Kidney (tissue), 14 donors: ENCODE data around the gene PCSK2. TPM values are rescaled to one million over a fixed set of nuclear protein-coding genes. Genes with fewer than 3 reads are reported as not detected.

Experiments used
- DNase-seq, 5 donors: peaks; one replicate each; pipeline ENCODE4 v3.0.0-alpha.2; 2013 to 2020
- FAIRE-seq: peaks from 2 replicates; lab custom pipeline; 2012; peaks lifted over from hg19 to GRCh38; lab: Jason Lieb, UNC
- H3K27ac ChIP-seq, 2 donors: one replicate each; pipeline ENCODE4 v1.7.0; 2013; ENCODE audit warnings: low read depth in 2 of 2, low read length in 2 of 2, inconsistent platforms in 1 of 2
- H3K27me3 ChIP-seq: one replicate; pipeline ENCODE4 v1.7.1; 2013; ENCODE audit warnings: low read length, inconsistent platforms; ENCODE audit not compliant: control insufficient read depth, insufficient read depth
- H3K36me3 ChIP-seq, 3 donors: one replicate each; pipeline versions ENCODE4 v1.7.0 to v1.7.1; 2013; ENCODE audit warnings: low read length in 3 of 3, control low read depth in 1 of 3, inconsistent platforms in 1 of 3; ENCODE audit not compliant: insufficient read depth in 3 of 3, control insufficient read depth in 2 of 3
- H3K4me1 ChIP-seq, 3 donors: one replicate each; pipeline versions ENCODE4 v1.7.0 to v1.7.1; 2013; ENCODE audit warnings: low read length in 3 of 3, inconsistent platforms in 1 of 3, low read depth in 1 of 3; ENCODE audit not compliant: control insufficient read depth in 2 of 3, insufficient read depth in 2 of 3
- H3K4me3 ChIP-seq, 3 donors: one replicate each; pipeline versions ENCODE4 v1.7.0 to v1.8.1; 2013; ENCODE audit warnings: low read length in 3 of 3, control low read depth in 1 of 3, inconsistent platforms in 1 of 3
- H3K9ac ChIP-seq, 3 donors: one replicate each; pipeline versions ENCODE4 v1.7.0 to v1.7.1; 2013; ENCODE audit warnings: low read length in 3 of 3, control low read depth in 1 of 3, inconsistent platforms in 1 of 3
- H3K9me3 ChIP-seq, 3 donors: one replicate each; pipeline versions ENCODE4 v1.7.0 to v1.7.1; 2013; ENCODE audit warnings: low read length in 3 of 3, control low read depth in 1 of 3, inconsistent platforms in 1 of 3; ENCODE audit not compliant: control insufficient read depth in 2 of 3, insufficient read depth in 1 of 3
- intact Hi-C: fragments of 100-400 bp; cut with DNase I; formaldehyde crosslinking; loops from one replicate; pipeline ENCODE4 v1.11.1; 2022
- polyA plus RNA-seq: library from polyadenylated mRNA; stranded (reverse); fragments of 350-450 nt; fragmentation: Illumina TruSeq; extraction: RNeasy Lipid Tissue Mini Kit (QIAGEN cat#74804); gene quantifications from one replicate; pipeline ENCODE4 v1.2.3, GENCODE V29; 2014; ENCODE audit warnings: low read depth, low replicate concordance; ENCODE audit not compliant: insufficient read depth
- total RNA-seq: library from RNA; stranded (reverse); fragmentation: NEBNext Ultra II Directional; extraction: Animal tissue kit (Norgen Biotek cat#: 25700); gene quantifications from one replicate; pipeline ENCODE4 v1.2.1, GENCODE V29; 2021
- TF ChIP-seq, protein P1 (sequence below): IDR thresholded peaks from 3 replicates; pipeline ENCODE4 v1.5.1; 2012; ENCODE audit warnings: mild to moderate bottlenecking, moderate library complexity, borderline replicate concordance; ENCODE audit not compliant: insufficient read depth; ENCODE audit errors: extremely low read depth
- donor health status: control.
- donor health status: control.
- donor health status: control.
- donor health status: control.
- donor health status: control.
- donor health status: DM: yes; HTN: yes; CAD: no.
- donor health status: Normal renal cell carcinoma (clear cell type).

PCSK2 gene
- total and polyA plus RNA-seq, 2 donors from 2014 or later: 0.22 to 0.54 TPM

DNA sequence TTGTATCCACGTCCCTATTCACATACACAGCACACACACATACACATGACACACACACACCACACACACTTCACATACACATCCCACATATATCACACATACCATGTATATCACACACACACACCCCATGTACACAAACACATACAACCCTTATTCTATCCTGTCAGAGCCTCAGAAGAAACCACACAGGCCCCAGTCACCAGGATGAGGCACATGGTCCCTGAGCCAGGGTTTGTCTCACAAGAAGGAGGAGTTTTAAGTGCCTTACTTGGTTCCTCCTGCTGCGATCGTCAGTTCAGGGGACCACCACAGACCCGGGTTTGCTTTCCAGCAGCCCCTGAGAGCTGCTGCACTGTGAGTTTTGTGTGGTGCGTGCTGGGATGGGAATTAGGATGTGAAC lies 280.7 kb downstream of the PCSK2 start:
- Histone ChIP-seq H3K9ac (no peak overlapping the region), H3K4me1 (peaks cover 0 to 3% (median 0%) of the 10 kb centered on the region in 3 donors), H3K4me3 (no peak overlapping the region), H3K9me3 (no peaks in the 10 kb centered on the region), H3K27me3 (no peaks in the 10 kb centered on the region), H3K36me3 (no peaks in the 10 kb centered on the region), H3K27ac (no peak overlapping the region)
- FAIRE-seq (no peak), DNase-seq (no peak)
- intact Hi-C loops: loop anchor here (10.0 kb wide), 1 partner anchor 497 kb away; no protein-coding TSS in a partner anchor
- TF ChIP-seq, protein P1, sequence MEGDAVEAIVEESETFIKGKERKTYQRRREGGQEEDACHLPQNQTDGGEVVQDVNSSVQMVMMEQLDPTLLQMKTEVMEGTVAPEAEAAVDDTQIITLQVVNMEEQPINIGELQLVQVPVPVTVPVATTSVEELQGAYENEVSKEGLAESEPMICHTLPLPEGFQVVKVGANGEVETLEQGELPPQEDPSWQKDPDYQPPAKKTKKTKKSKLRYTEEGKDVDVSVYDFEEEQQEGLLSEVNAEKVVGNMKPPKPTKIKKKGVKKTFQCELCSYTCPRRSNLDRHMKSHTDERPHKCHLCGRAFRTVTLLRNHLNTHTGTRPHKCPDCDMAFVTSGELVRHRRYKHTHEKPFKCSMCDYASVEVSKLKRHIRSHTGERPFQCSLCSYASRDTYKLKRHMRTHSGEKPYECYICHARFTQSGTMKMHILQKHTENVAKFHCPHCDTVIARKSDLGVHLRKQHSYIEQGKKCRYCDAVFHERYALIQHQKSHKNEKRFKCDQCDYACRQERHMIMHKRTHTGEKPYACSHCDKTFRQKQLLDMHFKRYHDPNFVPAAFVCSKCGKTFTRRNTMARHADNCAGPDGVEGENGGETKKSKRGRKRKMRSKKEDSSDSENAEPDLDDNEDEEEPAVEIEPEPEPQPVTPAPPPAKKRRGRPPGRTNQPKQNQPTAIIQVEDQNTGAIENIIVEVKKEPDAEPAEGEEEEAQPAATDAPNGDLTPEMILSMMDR: no peak

- H3K36me3 ChIP-seq: no peaks in the 10 kb centered on the region
- intact Hi-C loops: loop anchor here (10.0 kb wide), 1 partner anchor 496 kb away; no protein-coding TSS in a partner anchor
- no peak overlapping the region for H3K4me3 ChIP-seq
- FAIRE-seq (no peak), DNase-seq (no peak)
- peaks cover 0 to 3% (median 0%) of the 10 kb centered on the region in 3 donors for H3K4me1 ChIP-seq
- no peak overlapping the region for H3K9ac ChIP-seq
- H3K9me3 ChIP-seq: no peaks in the 10 kb centered on the region
- H3K27me3 ChIP-seq: no peaks in the 10 kb centered on the region
- TF ChIP-seq, protein P1: no peak
- no peak overlapping the region for H3K27ac ChIP-seq
Observed at GRCh38 chr20:17508756-17509155, 281.9 kb downstream of the PCSK2 start.

DNA sequence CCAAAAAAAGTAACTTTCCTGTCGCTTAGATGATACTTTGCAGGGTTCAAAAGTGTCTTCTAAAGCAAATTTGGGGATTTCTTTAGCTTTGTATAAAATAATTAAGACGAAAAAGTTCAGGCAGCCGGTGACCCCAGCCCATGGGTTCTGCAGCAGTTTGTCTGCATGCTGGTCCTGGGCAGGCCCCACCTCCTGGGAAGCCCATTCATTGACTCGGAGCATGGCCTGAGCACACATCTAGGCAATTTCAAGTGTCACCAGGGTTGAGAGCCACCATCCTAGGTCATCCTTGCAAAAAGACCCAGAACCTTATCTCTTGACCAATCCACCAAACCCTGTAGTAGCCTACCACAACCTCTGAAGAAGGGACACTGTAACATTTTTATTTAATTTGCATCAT lies 283.7 kb downstream of the PCSK2 start:
- DNase-seq: no peak
- Histone ChIP-seq H3K4me1 (no peaks in the 10 kb centered on the region), H3K36me3 (no peaks in the 10 kb centered on the region), H3K27ac (no peak overlapping the region), H3K9ac (no peak overlapping the region), H3K9me3 (no peaks in the 10 kb centered on the region), H3K27me3 (no peaks in the 10 kb centered on the region), H3K4me3 (no peak overlapping the region)
- FAIRE-seq: no peak
- TF ChIP-seq, protein P1: no peak
- intact Hi-C loops: no loop called here

- no peak for DNase-seq
- TF ChIP-seq, protein P1: no peak
- no peaks in the 10 kb centered on the region for H3K9me3 ChIP-seq
- no peak for FAIRE-seq
- H3K27me3 ChIP-seq: no peaks in the 10 kb centered on the region
- H3K9ac ChIP-seq: no peak overlapping the region
- no peaks in the 10 kb centered on the region for H3K36me3 ChIP-seq
- H3K4me3 ChIP-seq: no peak overlapping the region
- H3K4me1 ChIP-seq: no peaks in the 10 kb centered on the region
- intact Hi-C loops: no loop called here
- no peak overlapping the region for H3K27ac ChIP-seq
Observed at GRCh38 chr20:17511401-17511800, 284.6 kb downstream of the PCSK2 start.
